PC-3 (cell line): ENCODE data around the gene PKDREJ. TPM values are rescaled to one million over a fixed set of nuclear protein-coding genes. Genes with fewer than 3 reads are reported as not detected.

Source experiments
- ATAC-seq: fragments of 200-7000 bp; cut with Tn5 transposase; 2 replicates; pipeline ENCODE4 v1.9.1; 2020; ENCODE audit warnings: mild to moderate bottlenecking, moderate library complexity
- BruUV-seq: library from RNA; stranded (reverse); fragments of 400-500 nt; replicated peaks from 2 replicates; lab custom pipeline; 2021; lab: Mats Ljungman, UMichigan
- CTCF ChIA-PET: fragments of 300-600 bp; sonication (Branson Sonifier 250); formaldehyde crosslinking; loops from one replicate; lab custom pipeline; 2022; ENCODE audit warnings: antibody characterized with exemption; lab: Charles Lee
- POLR2A ChIA-PET: fragments of 300-600 bp; sonication (Branson Sonifier 250); formaldehyde crosslinking; loops from one replicate; lab custom pipeline; 2022; ENCODE audit warnings: antibody characterized with exemption; ENCODE audit not compliant: unreplicated experiment; lab: Charles Lee
- DNase-seq: peaks from one replicate; pipeline ENCODE4 v3.0.0-alpha.2; 2015
- H2AFZ ChIP-seq: fragments of 300-600 bp; sonication (generic); 2 replicates; pipeline ENCODE4 v1.6.0; 2016; ENCODE audit warnings: antibody characterized with exemption, low read length
- H3F3A ChIP-seq: fragments of 300-600 bp; sonication (generic); one replicate; pipeline ENCODE4 v1.6.0; 2017; ENCODE audit warnings: antibody characterized with exemption, low read length, control low read depth, mild to moderate bottlenecking; ENCODE audit not compliant: unreplicated experiment
- H3K27ac ChIP-seq: fragments of 300-600 bp; sonication (generic); 2 replicates; pipeline ENCODE4 v1.5.1; 2016; ENCODE audit warnings: mild to moderate bottlenecking, low read length
- H3K27me3 ChIP-seq: fragments of 300-600 bp; sonication (generic); 2 replicates; pipeline ENCODE4 v1.6.1; 2016; ENCODE audit warnings: low read length, mixed read lengths
- H3K36me3 ChIP-seq: fragments of 300-600 bp; sonication (generic); 2 replicates; pipeline ENCODE4 v1.6.1; 2016; ENCODE audit warnings: low read depth, mixed run types, low read length, mixed read lengths
- H3K4me1 ChIP-seq: fragments of 300-600 bp; sonication (generic); 2 replicates; pipeline ENCODE4 v1.5.1; 2016; ENCODE audit warnings: low read length; ENCODE audit not compliant: insufficient read depth
- H3K4me2 ChIP-seq: fragments of 300-600 bp; sonication (generic); 2 replicates; pipeline ENCODE4 v1.6.0; 2016; ENCODE audit warnings: low read length
- H3K4me3 ChIP-seq: fragments of 300-600 bp; sonication (generic); 2 replicates; pipeline ENCODE4 v1.5.1; 2016; ENCODE audit warnings: mild to moderate bottlenecking, low read length, mixed read lengths
- H3K79me2 ChIP-seq: fragments of 300-600 bp; sonication (generic); 2 replicates; pipeline ENCODE4 v1.6.1; 2017; ENCODE audit warnings: low read length, mixed read lengths
- H3K9ac ChIP-seq: fragments of 300-600 bp; sonication (generic); 2 replicates; pipeline ENCODE4 v1.6.0; 2016; ENCODE audit warnings: mild to moderate bottlenecking, low read length
- H3K9me2 ChIP-seq: fragments of 300-600 bp; sonication (generic); replicated peaks from 2 replicates; pipeline ENCODE4 v1.6.1; 2016; ENCODE audit warnings: mixed run types, low read length, mixed read lengths
- H3K9me3 ChIP-seq: fragments of 300-600 bp; sonication (generic); 2 replicates; pipeline ENCODE4 v1.6.1; 2016; ENCODE audit warnings: low read length, mixed read lengths
- H4K20me1 ChIP-seq: fragments of 300-600 bp; sonication (generic); 2 replicates; pipeline ENCODE4 v1.6.1; 2016; ENCODE audit warnings: low read length, mixed read lengths
- CTCF ChIP-seq: fragments of 300-600 bp; sonication (generic); conservative IDR thresholded peaks from 2 replicates; pipeline ENCODE4 v1.5.1; 2017; ENCODE audit warnings: antibody characterized with exemption, low read depth, mild to moderate bottlenecking, low read length
- EZH2 ChIP-seq: fragments of 300-600 bp; sonication (generic); IDR thresholded peaks from one replicate; pipeline ENCODE4 v1.6.1; 2017; ENCODE audit warnings: antibody characterized with exemption, mild to moderate bottlenecking, low read length; ENCODE audit not compliant: unreplicated experiment
- EZH2phosphoT487 ChIP-seq: fragments of 300-600 bp; sonication (generic); IDR thresholded peaks from 2 replicates; pipeline ENCODE4 v1.6.1; 2018; ENCODE audit warnings: mild to moderate bottlenecking, antibody characterized with exemption, low read length, borderline replicate concordance
- intact Hi-C: fragments of 100-400 bp; cut with micrococcal nuclease; formaldehyde crosslinking; loops from 2 replicates; pipeline ENCODE4 v1.9.0; 2023
- total RNA-seq: library from RNA; depleted of rRNA; stranded (reverse); fragments of >200 nt; gene quantifications from 2 replicates; pipeline ENCODE4 v1.2.3, GENCODE V29; 2014

PKDREJ gene
- total RNA-seq, 1 experiment from 2014 or later, result not detected

GRCh38 chr22:46230262-46230901 lies 32.8 kb downstream of the PKDREJ start:
- ATAC-seq, result no peak
- Histone ChIP-seq H3K79me2 (no peaks in the 10 kb centered on the region), H3K4me3 (no peak overlapping the region), H3K27ac (no peak overlapping the region), H3K9me3 (no peaks in the 10 kb centered on the region), H3K4me2 (no peak overlapping the region), H3K36me3 (no peaks in the 10 kb centered on the region), H2AFZ (no peak overlapping the region), H3K9ac (no peak overlapping the region), H4K20me1 (no peaks in the 10 kb centered on the region), H3K27me3 (no peaks in the 10 kb centered on the region), H3K9me2 (no peaks in the 10 kb centered on the region), H3K4me1 (peaks cover 6% of the 10 kb centered on the region; the same call in 1 of the 2 replicates), H3F3A (no peaks in the 10 kb centered on the region)
- no TSS peak for BruUV-seq
- CTCF ChIA-PET, result no interaction called here
- POLR2A ChIA-PET, result no interaction called here
- TF ChIP-seq CTCF (no peak), EZH2 (no peak), EZH2phosphoT487 (no peak)
- intact Hi-C loops, result no loop called here
- no peak for DNase-seq

- Histone ChIP-seq H3K9me3 (no peaks in the 10 kb centered on the region), H3K4me1 (peaks cover 6% of the 10 kb centered on the region; the same call in 1 of the 2 replicates), H3K4me2 (no peak overlapping the region), H3K36me3 (no peaks in the 10 kb centered on the region), H3K4me3 (no peak overlapping the region), H3K9me2 (no peaks in the 10 kb centered on the region), H3F3A (no peaks in the 10 kb centered on the region), H3K79me2 (no peaks in the 10 kb centered on the region), H4K20me1 (no peaks in the 10 kb centered on the region), H3K9ac (no peak overlapping the region), H3K27ac (no peak overlapping the region), H2AFZ (no peak overlapping the region), H3K27me3 (no peaks in the 10 kb centered on the region)
- DNase-seq (no peak), ATAC-seq (no peak)
- intact Hi-C loops, result no loop called here
- TF ChIP-seq EZH2phosphoT487 (no peak), EZH2 (no peak), CTCF (no peak)
- ChIA-PET CTCF (no interaction called here), POLR2A (no interaction called here)
- BruUV-seq, result no TSS peak
These were observed 33.4 kb downstream of the PKDREJ start for GRCh38 chr22:46229701-46230100.

- Histone ChIP-seq H2AFZ (no peak overlapping the region), H3K36me3 (no peaks in the 10 kb centered on the region), H3K9me2 (no peaks in the 10 kb centered on the region), H3K4me1 (no peaks in the 10 kb centered on the region), H3K27me3 (no peaks in the 10 kb centered on the region), H3K4me2 (no peak overlapping the region), H3K79me2 (no peaks in the 10 kb centered on the region), H3K9ac (no peak overlapping the region), H4K20me1 (no peaks in the 10 kb centered on the region), H3K27ac (no peak overlapping the region), H3K9me3 (no peaks in the 10 kb centered on the region), H3K4me3 (no peak overlapping the region), H3F3A (no peaks in the 10 kb centered on the region)
- CTCF ChIA-PET, result no interaction called here
- intact Hi-C loops, result no loop called here
- TF ChIP-seq EZH2phosphoT487 (no peak), CTCF (no peak), EZH2 (no peak)
- no TSS peak for BruUV-seq
- ATAC-seq, result no peak
- DNase-seq, result no peak
- POLR2A ChIA-PET, result no interaction called here
These were observed 36.6 kb downstream of the PKDREJ start for GRCh38 chr22:46226577-46226976.
